Superior temporal gyrus (tissue), 1 donor: ENCODE results near the gene CELA3B.
"Not testable (repeated sequence)": the region's sequence is repeated elsewhere in the genome, so short reads cannot be mapped to it uniquely, and the experiment has no call there.

Source experiments
- DNase-seq: peaks from one replicate; pipeline ENCODE4 v3.0.0-alpha.2; 2016; ENCODE audit errors: extremely low spot score

Gene CELA3B

GRCh38 chr1:21976703-21977239, at the start of gene CELA3B:
TSS of gene CELA3B (plus strand) at chr1:21977022. CDS start at chr1:21977040, 18 bp downstream.
- not testable (repeated sequence) for DNase-seq

GRCh38 chr1:21927533-21928237, 49.1 kb upstream of the CELA3B start:
- no peak for DNase-seq

DNA sequence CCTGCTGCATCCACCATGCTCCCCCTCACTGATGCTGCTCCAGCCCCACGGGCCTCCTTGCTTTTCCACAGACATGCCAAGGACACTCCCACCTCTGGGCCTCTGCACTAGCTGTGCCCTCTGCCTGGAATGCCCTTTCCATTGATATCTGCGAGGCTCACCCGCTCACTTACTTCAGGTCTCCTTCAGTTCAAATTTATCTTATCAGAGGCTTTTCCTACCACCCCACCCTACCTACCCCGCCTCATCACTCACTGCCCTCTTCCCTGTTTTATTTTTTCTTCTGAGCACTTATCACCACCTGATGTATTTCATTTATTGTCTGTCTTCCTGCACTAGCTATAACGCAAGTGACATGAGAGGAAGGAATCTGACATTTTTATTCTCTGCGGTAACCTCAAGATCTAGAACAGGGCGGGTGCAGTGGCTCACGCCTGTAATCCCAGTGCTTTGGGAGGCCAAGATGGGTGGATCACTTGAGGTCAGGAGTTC, 46.7 kb upstream of the CELA3B start:
- DNase-seq, result no peak

DNA sequence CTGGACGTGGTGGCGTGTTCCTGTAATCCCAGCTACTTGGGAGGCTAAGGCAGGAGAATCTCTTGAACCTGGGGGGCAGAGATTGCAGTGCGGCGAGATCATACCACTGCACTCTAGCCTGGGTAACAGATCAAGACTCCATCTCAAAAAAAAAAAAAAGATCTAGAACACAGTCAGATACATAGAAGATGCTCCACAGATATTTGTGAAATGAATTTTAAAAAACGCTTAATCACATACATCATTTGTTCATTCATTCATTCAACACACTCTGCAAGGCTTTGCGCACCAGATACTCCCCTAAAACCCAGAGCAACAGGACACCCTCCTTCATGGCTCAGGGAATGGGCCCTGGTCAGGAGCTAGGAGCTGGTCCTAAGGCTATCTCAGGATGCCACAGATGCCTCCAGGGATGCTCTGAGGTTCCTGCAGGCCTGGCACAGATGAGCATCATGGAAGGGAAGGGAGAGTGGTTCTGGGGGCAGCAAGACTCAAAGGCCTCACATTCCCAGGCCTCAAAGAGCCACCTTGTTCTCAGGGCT, 46.1 kb upstream of the CELA3B start:
- DNase-seq, result no peak

DNA sequence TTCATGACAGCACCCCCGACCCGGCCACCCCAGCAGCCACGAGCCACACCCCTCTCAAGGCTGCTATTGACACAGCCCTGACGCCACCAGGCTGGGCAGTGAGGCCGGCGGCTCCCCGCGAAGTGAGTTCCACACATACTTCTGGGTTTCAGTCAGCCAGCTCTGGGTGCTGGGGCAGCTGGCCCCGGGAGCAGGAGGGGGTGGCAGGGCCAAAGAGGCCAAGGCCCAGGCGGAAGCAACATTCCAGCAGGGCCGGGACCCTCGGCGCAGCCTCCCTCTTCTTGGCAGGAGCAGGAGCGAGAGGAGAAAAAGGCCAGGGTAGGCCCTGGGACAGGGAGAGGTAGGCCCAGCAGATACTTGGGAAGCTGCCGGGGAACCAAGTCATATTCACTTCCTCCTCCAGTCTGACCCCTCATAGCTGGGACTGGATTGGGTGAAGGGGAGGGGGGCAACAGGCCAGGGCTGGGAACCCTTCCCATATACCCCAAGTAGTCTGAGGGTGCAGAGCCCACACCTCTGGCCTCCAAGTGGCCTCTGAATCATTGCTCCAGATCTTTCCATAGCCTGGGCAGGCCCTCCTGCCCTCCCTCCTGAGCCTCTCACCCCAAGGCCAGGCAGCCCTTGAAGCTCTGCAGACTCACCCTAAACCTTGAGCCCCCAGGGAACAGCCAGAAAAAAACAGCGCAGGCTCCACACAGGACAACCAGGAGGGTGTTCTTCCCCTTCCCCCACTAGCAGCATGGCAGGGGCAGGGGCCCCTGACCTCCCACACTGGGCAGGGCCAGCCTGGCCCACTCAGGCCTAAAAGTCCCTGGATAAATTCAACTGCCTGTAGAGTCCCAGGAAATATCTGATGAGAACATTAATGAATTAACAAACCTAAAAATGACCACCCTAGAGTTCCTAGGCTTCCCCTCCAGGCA, 45.4 kb upstream of the CELA3B start:
- no peak for DNase-seq

DNA sequence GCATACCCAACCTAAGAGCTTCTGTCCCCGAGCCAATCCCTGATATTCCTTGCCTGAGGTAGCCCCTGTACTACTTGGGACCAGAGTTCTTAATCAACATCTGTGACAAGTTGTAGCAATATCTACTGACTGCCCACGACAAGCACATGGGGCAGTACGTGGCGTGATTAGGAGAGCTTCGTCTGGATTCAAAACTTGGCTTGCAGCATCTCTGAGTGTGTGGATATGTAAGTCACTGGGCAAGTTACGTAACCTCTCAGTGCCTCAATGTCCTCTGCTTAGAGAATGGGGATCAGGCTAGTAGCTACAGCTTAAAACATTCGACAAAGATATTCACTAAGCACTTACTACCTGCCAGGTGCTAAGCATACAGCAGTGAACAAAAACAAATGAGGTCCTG, 44.7 kb upstream of the CELA3B start:
- DNase-seq, result no peak

DNA sequence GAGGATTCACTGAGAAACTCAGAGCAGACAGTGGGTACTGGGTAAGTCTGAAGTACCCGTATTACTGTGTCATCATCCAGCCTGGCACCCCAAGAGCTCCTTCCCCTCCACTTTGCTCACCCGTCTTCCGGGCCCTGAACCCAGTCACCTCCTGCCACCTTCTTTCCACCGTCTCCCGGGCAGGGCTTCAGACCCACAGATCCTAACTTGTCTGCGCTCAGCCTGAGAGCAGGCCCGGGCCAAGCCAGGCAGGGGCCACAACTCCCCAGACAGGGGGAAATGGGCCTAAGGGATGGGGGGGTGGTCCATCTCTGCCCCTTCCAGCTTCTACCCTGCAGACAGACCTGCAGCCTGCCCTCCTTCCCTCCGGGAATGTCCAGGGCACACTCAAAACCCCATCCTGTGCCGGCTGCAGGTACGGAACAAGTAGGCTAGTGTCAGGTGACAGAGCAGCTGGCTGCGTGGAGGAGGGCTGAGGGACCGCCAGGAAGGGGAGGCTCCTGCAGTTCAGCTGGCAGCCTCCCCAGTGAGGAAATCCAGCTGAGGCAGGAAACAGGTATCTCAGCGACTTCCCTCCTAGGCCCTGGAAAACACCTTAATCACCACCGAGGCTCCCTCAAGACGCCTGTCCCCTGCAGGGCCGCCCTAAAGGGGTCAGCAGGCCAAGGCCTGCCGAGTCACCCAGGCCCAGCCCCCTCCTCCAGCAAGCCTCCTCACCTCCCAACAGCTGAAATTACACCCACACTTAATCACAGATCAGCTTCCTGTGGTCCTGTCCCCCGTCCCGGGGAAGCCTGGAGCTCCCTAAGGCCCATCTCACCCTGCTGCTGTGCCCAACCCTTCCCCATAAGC, 43.2 kb upstream of the CELA3B start:
- DNase-seq, result no peak

GRCh38 chr1:21935393-21935804, 41.4 kb upstream of the CELA3B start:
- DNase-seq, result no peak

DNA sequence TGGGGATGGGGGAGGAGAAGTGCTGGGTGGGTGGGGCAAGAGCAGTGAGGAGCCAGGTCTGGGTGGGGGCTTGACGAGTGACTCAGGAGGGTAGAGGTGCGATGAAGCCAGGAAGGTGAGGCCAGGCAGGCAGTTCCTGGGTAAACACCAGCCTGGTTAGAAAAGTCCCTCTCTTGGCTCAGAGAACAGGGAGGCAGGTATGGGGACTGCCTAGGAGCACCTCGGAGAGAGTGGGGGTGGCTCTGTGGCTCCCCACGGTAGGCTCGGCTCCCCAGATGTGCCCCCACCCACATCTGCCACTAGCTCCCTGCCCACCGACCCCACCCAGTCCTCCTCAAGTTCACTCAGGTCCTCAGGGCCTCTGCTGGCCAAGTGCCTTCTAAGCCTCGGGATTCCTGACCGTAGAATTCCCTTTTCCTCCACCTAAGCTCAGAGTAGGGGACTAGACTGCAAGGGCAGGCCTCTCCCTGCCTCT, 40.9 kb upstream of the CELA3B start:
- DNase-seq, result no peak

DNA sequence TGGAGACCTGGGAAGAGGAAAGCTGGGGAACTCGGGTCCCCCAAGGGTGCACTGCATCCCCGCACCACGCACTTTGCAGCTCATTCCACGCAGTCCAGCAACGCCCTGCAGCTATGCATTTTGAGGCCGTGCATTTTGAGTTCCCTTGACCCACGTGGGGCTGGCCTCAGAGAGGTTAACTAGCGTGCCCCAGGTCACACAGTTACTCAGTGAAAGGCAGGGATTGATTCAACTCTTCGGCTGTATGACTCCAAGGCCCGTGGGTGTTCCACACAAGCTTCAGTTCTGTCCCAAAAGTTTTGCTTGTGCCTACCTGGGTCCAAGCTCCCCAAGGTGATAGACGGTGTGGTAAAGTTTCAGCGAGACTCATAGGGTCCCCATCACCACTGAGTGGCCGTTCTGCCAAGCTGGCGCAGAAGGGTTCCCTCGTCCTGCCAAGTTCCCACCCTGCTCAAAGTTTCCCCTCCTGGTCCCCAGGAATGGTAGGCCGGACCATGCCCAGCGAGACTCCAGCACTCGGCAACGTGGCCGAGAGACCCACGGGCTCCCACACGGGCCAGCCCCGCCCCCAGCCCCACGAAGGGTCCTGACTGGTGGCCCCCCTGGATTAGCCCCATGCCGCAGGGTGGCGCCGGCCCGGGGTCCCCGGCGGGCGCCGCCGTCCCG, 40.3 kb upstream of the CELA3B start:
- no peak for DNase-seq

- no peak for DNase-seq
Observed at GRCh38 chr1:21937034-21937371, 39.8 kb upstream of the CELA3B start, which contains the start of gene HSPG2. TSS of gene HSPG2 (minus strand) at chr1:21937310. CDS start at chr1:21937217, 93 bp downstream.

DNA sequence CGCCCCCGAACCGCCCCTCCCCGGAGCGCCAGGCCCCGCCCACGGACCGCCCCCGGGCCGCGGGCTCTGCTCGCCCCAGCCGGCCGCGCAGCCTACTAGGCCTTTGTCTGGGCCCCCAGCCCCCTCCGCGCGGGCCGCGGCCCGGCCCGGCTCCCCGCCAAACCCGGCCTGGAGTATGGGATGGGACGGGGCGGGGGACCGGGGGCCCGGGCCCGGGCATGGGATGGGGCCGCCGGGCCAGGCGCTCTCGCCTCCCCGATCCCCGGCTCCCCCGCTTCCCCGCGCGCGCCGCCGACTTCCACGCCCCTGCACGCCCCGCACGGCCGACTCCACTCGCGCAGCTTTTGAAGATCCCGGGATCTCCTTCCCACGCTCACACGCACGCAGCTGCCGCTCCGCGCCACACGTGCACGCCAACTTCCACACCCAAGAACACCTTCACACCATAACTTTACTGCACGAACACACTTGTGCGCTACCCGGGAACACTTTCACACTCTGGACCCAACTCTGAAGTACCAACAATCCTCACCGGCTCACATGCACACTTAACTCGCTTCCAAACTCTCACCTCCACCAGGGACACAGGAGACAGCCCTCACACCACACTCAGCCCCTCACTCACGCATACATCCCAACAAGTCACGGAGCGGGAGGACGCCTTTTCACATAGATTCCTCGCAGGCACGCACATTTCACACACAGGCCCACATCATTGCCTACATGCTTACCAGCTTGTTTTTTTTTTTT, 39.3 kb upstream of the CELA3B start:
- peak; percentile 72 for DNase-seq

- no peak for DNase-seq
Observed at GRCh38 chr1:21938732-21939538, 37.9 kb upstream of the CELA3B start.

- peak; percentile 82 for DNase-seq
Observed at GRCh38 chr1:21939650-21940374, 37.0 kb upstream of the CELA3B start.

DNA sequence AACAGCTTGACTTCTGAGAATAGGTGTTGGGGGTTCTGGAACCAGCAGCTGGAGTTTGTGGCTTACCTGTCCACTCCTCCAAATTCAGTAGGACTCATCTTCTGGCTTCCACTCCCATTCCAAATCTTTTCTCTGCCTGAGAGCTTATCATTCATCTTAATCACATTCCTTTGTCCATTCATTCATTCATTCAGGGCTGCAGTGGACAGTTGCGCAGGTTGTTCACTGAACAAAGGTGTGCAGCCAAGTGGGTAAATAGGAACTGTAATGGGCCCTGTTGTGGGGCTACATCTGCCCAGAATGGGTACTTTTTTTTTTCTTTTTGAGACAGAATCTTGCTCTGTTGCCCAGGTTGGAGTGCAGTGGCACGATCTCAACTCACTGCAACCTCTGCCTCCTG, 36.3 kb upstream of the CELA3B start:
- no peak for DNase-seq

GRCh38 chr1:21941370-21941769, 35.5 kb upstream of the CELA3B start:
- DNase-seq, result no peak

- peak; percentile 12 for DNase-seq
Observed at GRCh38 chr1:21942464-21942863, 34.4 kb upstream of the CELA3B start.

DNA sequence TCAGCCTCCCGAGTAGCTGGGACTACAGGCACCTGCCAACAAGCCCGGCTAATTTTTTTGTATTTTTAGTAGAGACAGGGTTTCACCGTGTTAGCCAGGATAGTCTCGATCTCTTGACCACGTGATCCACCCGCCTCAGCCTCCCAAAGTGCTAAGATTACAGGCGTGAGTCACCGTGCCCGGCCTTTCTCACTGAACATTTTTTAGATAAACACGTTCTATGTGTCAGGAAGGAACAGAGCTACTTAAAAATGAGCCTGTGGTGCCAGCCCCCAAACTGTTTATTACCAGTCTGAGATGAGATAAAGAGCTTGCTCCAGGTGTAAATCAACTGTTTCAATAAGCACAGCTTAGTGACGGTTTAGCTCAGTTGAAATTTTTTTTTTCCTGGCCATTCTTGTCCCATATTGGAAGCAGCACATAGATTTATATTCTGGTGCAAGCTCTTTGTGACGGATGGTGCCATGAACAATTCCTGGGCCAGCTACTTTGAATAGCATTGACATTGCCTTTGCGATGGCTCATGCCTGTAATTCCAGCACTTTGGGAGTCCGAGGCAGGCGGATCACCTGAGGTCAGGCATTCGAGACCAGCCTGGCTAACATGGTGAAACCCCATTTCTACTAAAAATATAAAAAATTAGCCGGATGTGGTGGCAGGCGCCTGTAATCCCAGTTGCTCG, 33.7 kb upstream of the CELA3B start:
- DNase-seq, result peak; percentile 10
